ENCODE measurements around the gene DEPDC7.
"Not testable (repeated sequence)": the region's sequence is repeated elsewhere in the genome, so short reads cannot be mapped to it uniquely, and the experiment has no call there.

DEPDC7 gene

DNA sequence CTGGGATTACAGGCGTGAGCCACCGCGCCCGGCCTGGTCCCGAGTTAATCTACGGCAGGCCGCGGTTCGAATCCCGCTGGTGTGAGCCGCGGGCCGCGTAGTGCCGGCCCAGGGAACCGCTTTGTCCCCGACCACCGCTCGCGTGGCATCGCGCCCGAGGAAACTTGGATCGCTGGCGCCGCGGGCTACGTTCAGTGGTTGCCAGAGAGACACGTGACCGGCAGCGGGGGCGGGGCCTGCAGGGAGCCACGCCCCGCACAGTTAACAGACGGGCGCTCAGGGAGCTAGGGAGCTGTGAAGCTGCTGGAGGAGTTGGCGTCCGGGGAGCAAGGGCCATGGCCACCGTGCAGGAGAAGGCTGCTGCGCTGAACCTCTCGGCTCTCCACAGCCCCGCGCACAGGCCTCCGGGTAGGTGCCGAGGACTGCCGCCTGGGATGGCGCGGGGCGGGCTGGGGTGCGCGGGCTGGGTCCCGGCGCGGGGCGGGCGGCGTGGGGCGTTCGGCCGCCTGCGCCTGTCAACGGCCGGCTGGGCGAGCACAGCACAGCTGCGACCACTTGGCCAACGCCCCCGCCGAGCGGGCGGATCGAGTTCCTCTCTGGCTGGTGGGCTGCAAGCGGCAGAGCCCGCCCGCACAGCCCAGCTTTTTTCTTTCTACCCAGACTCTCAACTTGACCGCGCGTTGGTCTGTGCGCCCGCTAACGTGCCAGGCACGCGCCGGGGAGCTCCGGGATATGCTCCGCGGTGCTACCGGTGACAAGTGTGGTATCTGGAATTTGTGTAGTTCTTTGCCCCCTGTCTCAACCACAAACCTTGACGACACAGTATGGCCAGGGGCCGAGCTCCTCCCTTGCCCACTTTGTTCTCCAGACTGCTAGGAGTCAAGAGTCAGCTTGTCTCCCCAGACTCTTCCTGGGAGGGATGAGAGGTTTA lies at the start of gene DEPDC7:
TSS of gene DEPDC7 (plus strand) at position 258 of the 931 bp plus-strand sequence. CDS start at position 336, 78 bp downstream.
- no peak for DNase-seq

DNA sequence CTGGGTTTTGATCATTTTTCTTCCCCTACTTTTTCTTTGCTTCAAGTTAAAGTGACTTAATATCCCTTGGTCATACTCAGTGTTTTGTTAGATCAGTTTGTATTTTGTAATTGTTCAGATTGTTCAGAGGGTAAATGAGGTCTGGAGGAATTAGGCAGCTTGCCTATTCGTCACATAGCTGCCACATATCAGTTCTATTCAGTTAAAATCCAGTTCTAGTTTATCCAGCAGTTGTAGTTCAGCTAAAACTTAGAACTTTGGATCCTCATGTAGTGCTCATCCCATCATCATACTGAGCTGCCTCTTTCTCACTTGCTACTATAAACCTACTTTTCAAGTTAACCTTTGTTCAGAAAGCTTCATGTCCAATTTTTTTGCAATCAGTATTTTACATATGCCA lies 47.1 kb upstream of the DEPDC7 start:
- DNase-seq, result no peak

DNA sequence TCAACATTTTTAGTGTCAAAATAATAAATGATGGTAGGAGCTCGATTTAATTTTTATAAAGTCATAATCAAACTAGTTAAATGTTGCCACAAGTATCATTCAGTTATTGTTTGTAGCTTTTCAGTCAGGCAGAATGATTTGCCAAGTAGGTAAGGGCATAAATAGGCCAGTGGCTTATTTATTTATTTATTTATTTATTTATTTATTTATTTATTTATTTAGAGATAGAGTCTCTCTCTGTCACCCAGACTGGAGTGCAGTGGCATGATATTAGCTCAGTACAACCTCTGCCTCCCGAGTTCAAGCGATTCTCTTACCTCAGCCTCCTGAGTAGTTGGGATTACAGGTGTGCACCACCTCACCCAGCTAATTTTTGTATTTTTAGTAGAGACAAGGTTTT lies 43.4 kb upstream of the DEPDC7 start:
- DNase-seq, result not testable (repeated sequence)

DNA sequence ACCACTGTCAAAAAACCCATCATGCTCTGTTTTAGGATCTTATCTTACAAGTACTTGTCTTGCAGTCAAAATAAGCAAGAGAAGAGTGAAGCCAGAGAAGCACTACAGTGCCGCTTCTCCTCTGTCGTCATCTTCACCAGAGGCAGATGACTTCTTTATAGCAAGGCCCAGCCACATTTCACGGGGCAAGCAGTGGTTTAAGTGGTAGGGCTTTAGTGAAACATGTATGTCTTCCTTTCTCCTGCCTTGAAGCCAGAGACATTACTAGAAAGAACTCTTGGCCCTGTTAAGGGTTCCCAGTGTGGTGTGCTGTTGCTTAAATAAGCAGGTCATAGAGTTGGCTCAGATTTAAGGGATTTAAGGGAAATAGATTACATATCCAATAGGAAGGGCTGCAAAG lies 42.9 kb upstream of the DEPDC7 start:
- no peak for DNase-seq

DNA sequence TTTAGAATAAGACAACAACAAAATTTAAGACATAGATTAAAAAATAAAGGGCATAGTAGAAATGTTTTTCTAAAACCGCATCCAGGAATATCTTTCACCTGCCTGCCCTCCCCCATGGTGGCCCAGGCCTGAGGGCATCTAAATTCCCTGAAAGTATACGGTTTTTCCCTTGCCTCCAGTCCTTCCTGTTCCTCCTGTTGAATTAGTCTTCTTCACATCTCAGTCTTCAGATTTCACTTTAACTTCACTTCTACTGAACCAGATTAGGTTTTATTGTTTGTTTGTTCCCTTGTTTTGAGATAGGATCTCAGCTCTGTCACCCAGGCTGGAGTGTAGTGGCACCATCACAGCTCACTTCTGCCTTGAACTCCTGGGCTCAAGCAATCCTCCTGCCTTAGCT lies 33.1 kb upstream of the DEPDC7 start:
- no peak for DNase-seq

DNA sequence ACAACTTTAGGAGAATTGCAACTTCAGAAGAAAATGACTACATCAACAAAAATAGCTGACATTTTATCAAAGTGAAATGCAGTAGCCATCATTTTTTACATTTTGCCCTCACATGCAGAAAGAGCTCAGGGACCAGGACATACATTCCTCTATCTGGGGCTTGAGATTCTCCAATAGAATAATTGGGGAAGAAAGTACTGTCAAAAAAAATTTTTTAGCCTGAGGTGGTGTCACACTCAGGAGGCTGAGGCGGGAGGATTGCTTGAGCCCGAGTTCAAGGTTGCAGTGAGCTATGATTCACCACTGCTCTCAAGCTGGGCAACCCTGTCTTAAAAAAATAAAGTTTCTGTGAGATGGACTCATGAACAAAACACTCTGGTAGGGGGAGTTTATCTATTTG lies 32.2 kb upstream of the DEPDC7 start:
- no peak for DNase-seq

DNA sequence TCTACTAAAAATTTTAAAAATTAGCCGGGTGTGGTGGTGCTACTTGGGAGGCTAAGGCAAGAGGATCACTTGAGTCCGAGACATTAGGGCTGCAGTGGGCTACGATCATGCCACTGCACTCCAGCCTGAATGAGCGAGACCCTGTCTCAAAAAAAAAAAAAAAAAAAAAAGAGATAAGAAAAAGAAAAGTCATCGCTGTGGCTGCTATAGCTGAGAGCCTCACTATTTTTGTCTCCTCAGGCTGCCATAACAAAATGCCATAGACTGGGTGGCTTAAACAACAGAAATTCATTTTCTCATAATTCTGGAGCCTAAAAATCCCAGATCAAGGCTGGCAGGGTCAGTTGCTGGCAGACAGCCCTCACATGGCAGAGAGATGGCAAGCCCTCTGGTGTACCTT lies 30.1 kb upstream of the DEPDC7 start:
- DNase-seq, result no peak

DNA sequence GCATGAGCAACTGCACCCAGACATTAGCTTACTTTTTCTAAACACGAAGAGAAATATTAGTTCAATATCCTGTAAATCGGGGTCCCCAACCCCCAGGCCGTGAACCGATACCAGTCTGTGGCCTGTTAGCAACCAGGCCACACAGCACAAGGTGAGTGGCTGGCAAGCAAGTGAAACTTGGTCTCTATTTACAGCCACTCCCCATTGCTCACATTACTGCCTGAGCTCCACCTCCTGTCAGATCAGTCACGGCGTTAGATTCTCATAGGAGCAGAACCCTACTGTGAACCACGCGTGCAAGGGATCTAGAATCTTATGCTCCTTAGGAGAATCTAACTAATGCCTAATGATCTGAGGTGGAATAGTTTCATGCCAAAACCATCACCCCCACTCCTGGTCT lies 27.8 kb upstream of the DEPDC7 start:
- no peak for DNase-seq

DNA sequence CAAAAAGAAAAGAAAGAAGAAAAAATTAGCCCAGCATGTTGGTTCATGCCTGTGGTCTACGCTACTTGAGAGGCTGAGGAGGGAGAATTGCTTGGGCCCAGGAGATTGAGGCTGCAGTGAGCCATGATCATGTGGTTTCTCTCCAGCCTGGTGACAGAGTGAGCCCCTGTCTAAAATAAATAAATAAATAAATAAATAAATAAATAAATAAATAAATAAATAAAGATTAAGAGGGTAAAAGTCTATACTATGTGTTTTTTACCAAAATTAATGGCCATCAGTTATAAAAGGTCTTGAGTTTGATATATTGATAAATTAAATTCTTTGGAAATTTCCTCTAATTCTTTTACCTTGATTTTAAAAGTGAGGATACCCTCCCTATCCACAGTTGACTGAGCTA lies 25.2 kb upstream of the DEPDC7 start:
- DNase-seq, result no peak

DNA sequence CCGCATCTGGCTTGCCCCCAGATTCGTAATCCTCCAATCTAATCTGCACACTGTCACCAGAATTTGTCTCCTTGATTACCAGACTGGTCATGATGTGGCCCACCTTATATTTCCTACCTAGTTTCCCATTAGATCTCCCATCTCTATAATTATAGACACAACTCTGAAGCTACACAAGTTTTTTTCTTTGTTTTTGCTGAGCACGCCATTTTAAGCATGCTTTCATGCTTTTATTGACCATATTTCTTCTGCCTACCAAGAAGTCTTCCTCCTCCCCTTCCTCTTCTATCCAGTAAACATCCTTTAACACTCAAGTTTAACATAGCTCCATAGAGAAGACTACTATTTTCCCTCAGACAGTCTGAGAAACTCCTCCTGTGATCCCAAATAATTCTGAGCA lies 24.3 kb upstream of the DEPDC7 start:
- DNase-seq, result no peak

DNA sequence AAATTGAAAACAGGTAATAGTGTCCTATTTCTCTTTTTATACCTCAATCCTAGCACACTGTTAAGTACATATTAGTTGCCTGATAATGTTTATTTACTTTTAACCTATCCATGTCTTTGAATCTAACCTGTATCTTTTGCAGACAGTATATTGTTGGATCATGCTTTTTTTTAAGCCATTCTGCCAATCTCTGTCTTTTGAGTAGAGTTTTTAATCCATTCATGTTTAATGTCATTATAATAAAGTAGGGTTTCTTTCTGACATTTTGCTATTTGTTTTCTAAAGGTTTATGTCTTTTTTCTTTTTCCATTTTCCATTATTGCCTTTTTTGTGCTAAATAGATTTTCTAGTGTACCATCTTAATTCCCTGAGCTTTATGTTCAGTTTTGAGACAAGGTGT lies 23.8 kb upstream of the DEPDC7 start:
- no peak for DNase-seq

DNA sequence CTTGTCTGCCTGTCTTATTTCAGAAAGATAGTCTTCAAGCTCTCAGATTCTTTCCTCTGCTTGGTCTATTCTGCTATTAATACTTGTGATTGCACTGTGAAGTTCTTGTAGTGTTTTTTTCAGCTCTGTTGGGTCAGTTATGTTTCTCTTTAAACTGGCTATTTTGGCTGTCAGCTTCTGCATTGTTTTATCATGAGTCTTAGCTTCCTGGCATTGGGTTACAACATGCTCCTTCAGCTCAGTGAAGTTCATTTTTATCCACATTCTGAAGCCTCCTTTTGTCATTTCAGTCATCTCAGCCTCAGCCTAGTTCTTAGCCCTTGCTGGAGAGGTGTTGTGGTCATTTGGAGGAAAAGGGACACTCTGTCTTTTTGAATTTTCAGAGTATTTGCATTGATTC lies 15.5 kb upstream of the DEPDC7 start:
- no peak for DNase-seq

DNA sequence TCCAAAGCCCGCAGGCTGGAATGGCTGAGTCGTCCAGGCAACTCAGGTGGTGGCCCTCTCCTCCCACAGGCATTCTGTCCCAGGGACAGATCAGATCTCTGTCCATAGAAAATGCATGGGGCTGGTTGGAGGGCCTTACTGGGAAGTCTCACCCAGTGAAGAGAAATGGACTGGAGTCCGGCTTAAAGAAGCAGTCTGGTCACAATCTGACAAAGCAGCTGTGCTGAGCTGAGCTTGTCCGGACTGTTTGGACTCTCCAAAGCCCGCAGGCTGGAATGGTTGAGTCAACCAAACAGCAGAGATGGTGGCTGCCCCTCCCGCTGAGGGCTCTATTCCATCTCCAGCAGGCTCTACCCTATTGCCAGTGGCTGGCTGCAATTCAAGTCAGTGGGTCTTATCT lies 14.4 kb upstream of the DEPDC7 start:
- DNase-seq, result no peak

DNA sequence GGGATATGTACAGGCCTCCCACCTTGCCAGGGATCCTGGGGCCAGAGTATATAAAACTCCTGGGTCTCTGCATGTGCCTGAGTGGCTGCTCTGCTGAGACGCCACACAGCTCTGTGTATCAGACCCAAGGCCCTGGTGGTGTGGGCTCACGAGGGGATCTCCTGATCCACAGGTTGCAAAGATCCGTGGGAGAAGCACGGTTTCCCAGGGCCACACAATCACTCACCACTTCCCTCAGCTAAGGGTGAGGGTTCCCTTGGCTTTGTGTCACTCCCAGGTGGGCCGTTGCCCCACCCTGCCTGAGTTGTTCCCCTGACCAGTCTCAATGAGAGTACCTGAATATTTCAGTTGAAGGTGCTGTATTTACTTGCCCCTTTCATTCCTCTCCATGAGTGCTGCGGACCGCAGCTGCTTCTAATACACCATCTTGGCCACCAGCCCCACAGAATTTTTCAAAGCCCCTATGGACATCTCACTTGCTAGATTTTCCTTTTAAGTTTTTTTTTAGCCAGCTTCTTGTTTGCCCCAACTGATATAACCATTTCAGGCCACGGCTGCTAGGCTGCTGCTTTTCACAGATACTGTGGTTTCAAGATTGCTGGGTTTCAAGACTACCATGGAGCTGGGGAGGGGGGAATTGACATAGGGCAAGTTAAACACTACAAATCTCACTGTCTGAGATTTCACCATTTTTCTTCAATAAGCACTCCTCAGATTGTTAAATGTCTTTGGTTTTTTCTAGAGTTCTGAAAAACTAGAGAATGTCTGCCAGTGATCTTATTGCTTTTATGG lies 13.7 kb upstream of the DEPDC7 start:
- no peak for DNase-seq

DNA sequence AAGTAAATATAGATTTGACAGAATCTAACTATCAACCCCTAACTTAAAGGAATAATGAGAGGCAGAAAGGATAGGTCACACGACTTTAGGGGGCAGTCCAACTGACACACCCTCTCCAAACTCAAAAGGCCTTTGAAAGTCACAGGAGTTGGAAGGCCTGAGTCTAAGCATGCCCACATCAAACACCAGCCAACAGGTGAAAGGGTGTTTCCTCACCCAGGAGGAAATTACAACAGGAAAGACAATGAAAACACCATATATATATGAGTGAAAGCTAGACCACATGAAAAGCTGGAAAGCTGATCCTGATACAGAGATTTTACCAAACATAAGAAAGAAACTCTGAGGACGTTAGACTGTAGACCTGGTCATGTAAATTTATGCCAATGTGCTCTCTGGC lies 10.5 kb upstream of the DEPDC7 start:
- no peak for DNase-seq

DNA sequence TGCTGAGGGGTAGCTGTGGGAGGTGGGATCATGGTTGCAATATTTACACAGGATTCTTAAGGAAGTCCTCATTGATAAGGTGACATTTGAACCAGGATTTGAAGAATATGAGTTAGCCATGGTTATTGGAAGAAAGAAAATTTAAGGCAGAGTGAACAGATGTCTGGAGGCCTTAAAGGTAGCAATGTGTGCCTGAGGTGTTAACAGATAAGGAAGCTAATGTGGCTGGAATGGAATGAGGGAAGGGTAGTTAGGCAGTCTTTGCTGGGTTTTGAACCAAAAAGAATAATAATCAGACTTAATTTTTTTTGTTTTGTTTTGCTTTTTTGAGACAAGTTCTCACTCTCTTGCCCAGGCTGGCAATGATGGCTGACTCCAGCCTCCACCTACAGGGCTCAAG lies 9.7 kb upstream of the DEPDC7 start:
- no peak for DNase-seq

DNA sequence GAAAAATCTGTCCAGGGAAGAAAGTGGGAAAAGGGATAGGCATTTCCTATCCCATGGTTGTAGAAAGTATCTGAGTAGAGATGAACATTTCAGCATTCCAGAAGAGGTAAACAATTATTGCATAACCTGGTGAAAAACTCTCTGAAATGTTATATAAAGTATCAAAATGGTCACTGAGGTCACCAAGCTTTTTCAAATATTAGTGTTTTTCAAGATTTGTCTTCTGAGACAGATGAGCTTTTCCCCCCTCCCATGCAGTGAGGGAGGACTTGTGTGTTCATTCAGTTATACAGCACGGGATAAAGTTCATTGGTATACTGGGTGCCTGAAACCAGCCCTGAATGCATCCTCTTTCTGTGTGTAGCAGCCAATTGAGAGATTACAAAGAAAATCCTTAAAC lies 1.9 kb upstream of the DEPDC7 start:
- no peak for DNase-seq

DNA sequence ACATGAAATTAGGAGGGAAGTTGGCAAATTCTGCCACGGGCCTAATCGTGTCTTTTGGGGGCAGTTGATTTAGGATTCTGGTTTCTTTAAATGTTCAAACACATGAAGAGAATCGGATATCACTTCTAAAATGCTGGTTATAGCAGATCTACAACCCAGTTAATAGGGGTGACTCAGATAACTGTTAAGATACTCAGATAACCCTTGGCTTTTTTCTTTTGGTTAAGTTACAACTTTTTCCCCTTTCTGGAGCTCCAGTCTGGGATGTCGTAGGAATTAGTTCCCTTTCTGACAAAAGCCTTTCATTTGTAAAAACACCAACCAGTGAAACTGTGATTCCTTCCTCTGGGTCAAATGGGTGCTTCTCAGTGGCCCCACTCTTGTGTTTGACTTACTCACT lies 976 bp downstream of the DEPDC7 start:
- no peak for DNase-seq

DNA sequence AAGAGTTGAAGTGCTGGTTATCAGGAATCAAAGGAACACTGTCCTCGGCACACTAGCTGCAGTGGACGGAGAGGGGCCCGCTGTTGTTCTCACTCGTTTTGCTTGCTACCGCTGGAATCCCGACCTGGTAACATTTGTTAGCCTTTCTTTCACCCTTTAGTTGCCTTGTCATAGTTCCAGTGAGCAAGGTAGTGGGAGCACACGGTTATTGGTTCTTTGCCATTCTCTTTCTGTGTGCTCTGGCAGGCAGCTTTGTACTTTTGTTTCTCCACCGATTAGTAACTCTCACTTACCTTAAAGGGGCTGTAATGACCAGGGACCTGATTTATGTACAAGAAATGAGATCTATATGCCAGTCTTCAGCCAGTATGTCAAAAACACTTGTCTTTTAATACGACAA lies 1.8 kb downstream of the DEPDC7 start:
- no peak for DNase-seq

DNA sequence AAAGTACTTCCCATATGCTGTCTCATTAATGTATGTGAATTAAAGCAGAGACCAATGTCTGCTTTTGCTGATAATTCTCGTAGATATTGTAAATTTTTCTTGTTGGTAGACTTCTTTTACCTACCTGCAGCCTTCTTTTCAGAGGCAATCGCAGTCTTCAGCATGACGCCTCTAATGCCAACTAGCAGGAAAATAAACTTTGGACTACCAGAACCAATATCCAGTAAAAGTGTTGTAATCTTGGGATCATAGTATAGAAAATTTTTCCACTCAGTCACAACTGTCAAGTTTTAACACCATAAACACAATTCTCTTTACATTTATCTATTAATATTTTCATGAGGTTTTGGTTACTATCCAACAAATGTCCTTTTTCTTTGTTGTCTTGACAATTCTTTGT lies 2.3 kb downstream of the DEPDC7 start:
- DNase-seq, result no peak

DNA sequence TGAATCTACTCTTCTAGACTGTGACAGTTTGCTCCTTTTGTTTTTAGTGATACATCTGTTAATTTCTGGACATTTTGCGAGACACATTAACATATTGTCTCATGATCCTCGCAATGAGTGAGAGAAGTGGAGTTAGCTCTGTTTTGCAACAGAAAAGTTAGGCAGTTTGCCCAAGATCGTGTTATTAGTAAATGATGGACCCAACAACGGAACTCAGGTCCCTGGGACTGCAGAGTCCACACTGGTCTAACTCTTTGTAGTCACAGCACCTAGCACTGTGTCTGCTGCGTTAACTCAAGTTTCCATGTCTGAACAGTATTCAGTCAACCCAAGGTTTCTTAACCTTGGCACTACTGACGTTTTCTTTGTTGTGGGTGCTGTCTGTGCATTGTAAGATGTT lies 3.2 kb downstream of the DEPDC7 start:
- no peak for DNase-seq

DNA sequence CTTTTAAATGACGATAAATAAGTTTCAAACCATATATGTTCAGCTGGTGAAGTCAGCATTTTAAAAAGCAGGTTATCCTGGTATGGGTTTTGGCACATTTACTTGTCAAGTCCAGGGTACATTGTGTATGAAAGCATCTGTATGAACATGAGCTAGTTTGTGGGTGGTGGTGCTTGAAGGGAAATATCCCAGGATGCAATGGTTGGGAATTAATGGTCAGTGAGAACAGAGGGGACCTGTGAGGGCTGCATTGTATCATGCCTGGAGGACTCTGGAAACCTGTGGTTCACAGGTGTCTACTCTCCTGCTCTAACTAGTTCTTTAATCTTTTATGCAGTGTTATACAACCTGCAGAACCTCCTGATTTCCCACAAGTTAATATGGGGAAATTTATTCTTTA lies 5.8 kb downstream of the DEPDC7 start:
- no peak for DNase-seq

DNA sequence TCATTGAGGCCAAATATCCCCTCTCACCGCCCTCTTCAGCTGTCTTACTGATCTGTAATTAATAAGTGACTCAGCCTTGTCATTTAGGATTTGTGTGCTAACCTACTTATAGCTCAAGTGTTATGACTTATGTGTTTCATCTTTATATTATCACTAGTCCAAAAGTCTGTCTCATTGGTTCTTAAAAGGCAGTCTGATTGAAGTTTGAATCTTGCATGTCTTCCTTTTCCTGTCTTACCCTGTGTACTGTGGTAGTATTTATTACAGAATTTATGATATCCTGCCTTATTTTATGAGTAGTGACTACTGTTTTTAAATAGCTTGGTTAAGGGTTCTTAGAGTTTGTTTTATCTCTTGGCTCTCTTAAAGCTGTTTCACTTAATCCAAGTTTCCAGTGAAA lies 6.3 kb downstream of the DEPDC7 start:
- no peak for DNase-seq

DNA sequence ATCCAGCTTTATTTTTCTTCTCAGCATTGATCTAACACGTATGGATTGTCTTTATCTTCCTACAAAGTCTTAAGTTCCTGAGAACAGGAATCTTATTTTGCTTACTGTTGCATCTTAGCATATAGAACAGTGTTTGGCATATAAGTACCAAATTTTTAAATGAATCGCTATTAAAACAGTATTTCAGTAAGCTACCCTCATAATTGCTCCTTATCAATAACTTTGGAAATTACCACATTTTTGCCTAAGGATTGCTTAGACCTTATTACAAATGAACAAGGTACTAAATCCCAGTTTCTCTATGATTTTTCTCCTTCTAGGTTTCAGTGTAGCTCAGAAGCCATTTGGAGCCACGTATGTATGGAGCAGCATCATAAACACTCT lies 9.7 kb downstream of the DEPDC7 start:
- no peak for DNase-seq

Data from NK-92 treated with Interleukin-12 subunit alpha and Interleukin-12 subunit beta, amount 100 ng/mL, for 24 hours (cell line).